GM23248 (cell line): ENCODE results near the gene SLC25A21. TPM values are rescaled to one million over a fixed set of nuclear protein-coding genes. Genes with fewer than 3 reads are reported as not detected.

Experiments used
- DNase-seq: peaks from one replicate; pipeline ENCODE4 v3.0.0-alpha.2; 2015
- H2AFZ ChIP-seq: fragments of 200-600 bp; sonication (generic); 2 replicates; pipeline ENCODE4 v1.6.1; 2016; ENCODE audit warnings: antibody characterized with exemption
- H3F3A ChIP-seq: fragments of 200-600 bp; sonication (generic); 2 replicates; pipeline ENCODE4 v1.6.1; 2016; ENCODE audit warnings: mild to moderate bottlenecking, antibody characterized with exemption, mixed run types; ENCODE audit not compliant: insufficient read depth
- H3K27ac ChIP-seq: fragments of 200-600 bp; sonication (generic); 2 replicates; pipeline ENCODE4 v1.5.1; 2016; ENCODE audit warnings: mild to moderate bottlenecking
- H3K27me3 ChIP-seq: fragments of 200-600 bp; sonication (generic); replicated peaks from 2 replicates; pipeline ENCODE4 v1.6.1; 2016; ENCODE audit warnings: mild to moderate bottlenecking; ENCODE audit not compliant: insufficient read depth
- H3K36me3 ChIP-seq: fragments of 200-600 bp; sonication (generic); 2 replicates; pipeline ENCODE4 v1.6.1; 2016; ENCODE audit warnings: low read depth, mild to moderate bottlenecking
- H3K4me1 ChIP-seq: fragments of 200-600 bp; sonication (generic); 2 replicates; pipeline ENCODE4 v1.6.1; 2016; ENCODE audit warnings: mild to moderate bottlenecking; ENCODE audit not compliant: insufficient read depth
- H3K4me2 ChIP-seq: fragments of 200-600 bp; sonication (generic); one replicate; pipeline ENCODE4 v1.6.1; 2016; ENCODE audit warnings: mild to moderate bottlenecking; ENCODE audit not compliant: unreplicated experiment
- H3K4me3 ChIP-seq: fragments of 200-600 bp; sonication (generic); 2 replicates; pipeline ENCODE4 v1.5.1; 2016; ENCODE audit warnings: mild to moderate bottlenecking
- H3K79me2 ChIP-seq: fragments of 200-600 bp; sonication (generic); 2 replicates; pipeline ENCODE4 v1.6.1; 2016; ENCODE audit warnings: mild to moderate bottlenecking; ENCODE audit not compliant: insufficient read depth
- H3K9ac ChIP-seq: fragments of 200-600 bp; sonication (generic); 2 replicates; pipeline ENCODE4 v1.6.1; 2016; ENCODE audit warnings: mild to moderate bottlenecking
- H3K9me2 ChIP-seq: fragments of 200-600 bp; sonication (generic); 2 replicates; pipeline ENCODE4 v1.6.1; 2016; ENCODE audit warnings: mixed run types, mild to moderate bottlenecking, moderate library complexity; ENCODE audit not compliant: insufficient read depth
- H3K9me3 ChIP-seq: fragments of 200-600 bp; sonication (generic); one replicate; pipeline ENCODE4 v1.6.1; 2017; ENCODE audit warnings: low read depth
- H4K20me1 ChIP-seq: fragments of 200-600 bp; sonication (generic); 2 replicates; pipeline ENCODE4 v1.6.0; 2016; ENCODE audit not compliant: insufficient read depth
- EZH2 ChIP-seq: fragments of 200-600 bp; sonication (generic); IDR thresholded peaks from 2 replicates; pipeline ENCODE4 v1.6.1; 2018; ENCODE audit warnings: antibody characterized with exemption, mild to moderate bottlenecking; ENCODE audit not compliant: insufficient read depth, poor library complexity, severe bottlenecking
- EZH2phosphoT487 ChIP-seq: fragments of 200-600 bp; sonication (generic); IDR thresholded peaks from 2 replicates; pipeline ENCODE4 v1.6.1; 2018; ENCODE audit warnings: antibody characterized with exemption, moderate library complexity, mild to moderate bottlenecking, low read depth; ENCODE audit not compliant: insufficient read depth
- WGBS, 2 experiments: methylation state at CpG; one replicate each; pipeline ENCODE4 v1.1.6; 2015 to 2017; ENCODE audit warnings: low lambda C conversion rate in 2 of 2, low coverage in 1 of 2; ENCODE audit errors: missing lambda C conversion rate in 2 of 2; 5-methylcytosine and 5-hydroxymethylcytosine counted together
- in situ Hi-C: fragments of 300-500 bp; cut with MboI; formaldehyde crosslinking; loops from 2 replicates; pipeline ENCODE4 v1.15.0; 2020
- polyA plus RNA-seq: library from polyadenylated mRNA; unstranded; fragments of >200 nt; fragmentation: Nextera tagmentation; extraction: Ambion mirVana; gene quantifications from 2 replicates; pipeline ENCODE4 v1.2.1, GENCODE V29; 2016
- total RNA-seq: library from RNA; depleted of rRNA; stranded (reverse); fragments of >200 nt; shearing (Covaris generic); gene quantifications from 2 replicates; pipeline ENCODE4 v1.2.3, GENCODE V29; 2014

Gene SLC25A21
- total and polyA plus RNA-seq, 2 experiments from 2014 or later, result 0.26 TPM; not detected in 1

DNA sequence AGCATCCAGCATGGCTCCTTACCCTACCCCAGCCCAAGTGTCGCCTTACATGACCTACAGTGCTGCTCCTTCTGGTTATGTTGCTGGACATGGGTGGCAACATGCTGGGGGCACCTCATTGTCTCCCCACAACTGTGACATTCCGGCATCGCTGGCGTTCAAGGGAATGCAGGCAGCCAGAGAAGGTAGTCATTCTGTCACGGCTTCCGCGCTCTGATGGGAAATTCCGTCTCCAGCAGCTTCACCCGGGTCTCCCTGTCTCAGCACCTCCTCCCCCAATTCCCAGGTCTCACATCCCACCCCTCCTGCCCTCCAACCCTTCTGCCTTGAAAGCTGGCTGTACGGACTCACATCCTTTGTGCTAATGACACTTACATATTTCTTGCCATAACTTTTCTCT lies 496.2 kb downstream of the SLC25A21 start:
- no peaks in the 10 kb centered on the region for H3F3A ChIP-seq
- H3K4me3 ChIP-seq, result no peak overlapping the region
- no peaks in the 10 kb centered on the region for H3K9me2 ChIP-seq
- no peak for DNase-seq
- H3K4me2 ChIP-seq, result no peak overlapping the region
- H2AFZ ChIP-seq, result no peak overlapping the region
- TF ChIP-seq EZH2phosphoT487 (no peak), EZH2 (no peak)
- H3K79me2 ChIP-seq, result no peaks in the 10 kb centered on the region
- no peaks in the 10 kb centered on the region for H3K9me3 ChIP-seq
- H4K20me1 ChIP-seq, result no peaks in the 10 kb centered on the region
- no peaks in the 10 kb centered on the region for H3K4me1 ChIP-seq
- 52 to 53% methylated on average over 9 to 10 of the region's 10 CpGs for WGBS, 2 experiments
- H3K27ac ChIP-seq, result no peak overlapping the region
- in situ Hi-C loops, result no loop called here
- no peaks in the 10 kb centered on the region for H3K27me3 ChIP-seq
- no peaks in the 10 kb centered on the region for H3K36me3 ChIP-seq
- no peak overlapping the region for H3K9ac ChIP-seq

DNA sequence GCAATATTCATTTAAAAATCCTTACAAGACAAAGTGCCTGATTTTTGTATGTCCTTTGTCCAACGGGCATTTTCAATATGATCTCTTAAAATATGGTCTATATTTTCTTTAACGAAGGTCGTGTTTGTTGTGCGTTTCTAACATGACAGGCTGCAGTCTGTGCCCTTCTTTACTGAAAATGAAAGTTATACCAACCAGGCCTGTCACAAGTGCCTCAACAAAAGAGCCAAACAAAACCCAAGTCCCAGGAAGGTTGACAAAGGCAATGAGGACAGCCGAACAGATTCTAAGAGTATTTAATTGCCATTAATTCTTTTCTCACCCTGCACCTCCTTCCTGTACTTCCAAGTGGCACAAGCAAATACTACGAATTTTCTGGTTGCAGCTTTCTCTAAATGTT lies 496.8 kb downstream of the SLC25A21 start:
- no peaks in the 10 kb centered on the region for H4K20me1 ChIP-seq
- H3K27me3 ChIP-seq, result no peaks in the 10 kb centered on the region
- H3K4me1 ChIP-seq, result no peaks in the 10 kb centered on the region
- no peaks in the 10 kb centered on the region for H3K79me2 ChIP-seq
- no peak overlapping the region for H3K4me3 ChIP-seq
- H3F3A ChIP-seq, result no peaks in the 10 kb centered on the region
- no peak overlapping the region for H3K4me2 ChIP-seq
- no peak overlapping the region for H3K27ac ChIP-seq
- no peak for DNase-seq
- H2AFZ ChIP-seq, result no peak overlapping the region
- H3K36me3 ChIP-seq, result no peaks in the 10 kb centered on the region
- 73 to 77% methylated on average over 6 of the region's 6 CpGs for WGBS, 2 experiments
- H3K9ac ChIP-seq, result no peak overlapping the region
- no peaks in the 10 kb centered on the region for H3K9me3 ChIP-seq
- TF ChIP-seq EZH2 (no peak), EZH2phosphoT487 (no peak)
- H3K9me2 ChIP-seq, result no peaks in the 10 kb centered on the region
- in situ Hi-C loops, result no loop called here

DNA sequence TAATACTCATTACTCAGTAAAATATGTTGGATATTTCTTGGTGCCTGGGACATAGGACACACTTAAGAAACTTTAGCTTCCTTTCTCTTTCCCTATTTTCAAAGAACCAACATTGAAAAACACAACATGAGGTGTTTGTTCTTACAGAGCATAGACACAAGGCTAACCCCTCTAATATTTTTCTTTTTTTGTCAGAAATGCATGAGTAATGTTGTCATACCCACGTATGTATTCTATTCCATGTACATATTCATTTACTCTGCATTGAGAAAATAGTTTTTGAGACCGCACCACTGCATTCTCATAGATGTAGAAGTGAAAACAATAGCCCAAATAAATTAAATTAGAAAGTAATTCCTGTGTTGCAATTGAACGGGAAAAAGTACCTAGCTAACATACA lies 497.7 kb downstream of the SLC25A21 start:
- H3K9ac ChIP-seq, result no peak overlapping the region
- 76% methylated on average over 3 of the region's 3 CpGs for WGBS, 2 experiments
- H3K9me2 ChIP-seq, result no peaks in the 10 kb centered on the region
- no peaks in the 10 kb centered on the region for H3K9me3 ChIP-seq
- DNase-seq, result no peak
- H4K20me1 ChIP-seq, result no peaks in the 10 kb centered on the region
- no peak overlapping the region for H3K27ac ChIP-seq
- no peaks in the 10 kb centered on the region for H3K36me3 ChIP-seq
- in situ Hi-C loops, result loop anchor here (25.0 kb wide), 1 partner anchor 263 kb away; no protein-coding TSS in a partner anchor
- H3K27me3 ChIP-seq, result no peaks in the 10 kb centered on the region; the same call in 1 of the 2 replicates
- no peaks in the 10 kb centered on the region for H3K79me2 ChIP-seq
- H2AFZ ChIP-seq, result no peak overlapping the region
- H3K4me3 ChIP-seq, result no peak overlapping the region
- H3K4me2 ChIP-seq, result no peak overlapping the region
- TF ChIP-seq EZH2, result no peak
- TF ChIP-seq EZH2phosphoT487, result no peak
- no peaks in the 10 kb centered on the region for H3K4me1 ChIP-seq
- no peaks in the 10 kb centered on the region for H3F3A ChIP-seq

- DNase-seq, result no peak
- H3K4me3 ChIP-seq, result no peak overlapping the region
- H3K9me3 ChIP-seq, result no peaks in the 10 kb centered on the region
- no peak overlapping the region for H3K27ac ChIP-seq
- no peaks in the 10 kb centered on the region for H3K9me2 ChIP-seq
- H3K79me2 ChIP-seq, result no peaks in the 10 kb centered on the region
- WGBS, 2 experiments, result 76 to 80% methylated on average over 4 of the region's 4 CpGs
- no peaks in the 10 kb centered on the region for H3K36me3 ChIP-seq
- H3K27me3 ChIP-seq, result peaks cover 8% of the 10 kb centered on the region
- no peak overlapping the region for H3K4me2 ChIP-seq
- H3K4me1 ChIP-seq, result no peaks in the 10 kb centered on the region
- H4K20me1 ChIP-seq, result no peaks in the 10 kb centered on the region
- H3K9ac ChIP-seq, result no peak overlapping the region
- no peaks in the 10 kb centered on the region for H3F3A ChIP-seq
- H2AFZ ChIP-seq, result no peak overlapping the region
- no peak for TF ChIP-seq EZH2
- no peak for TF ChIP-seq EZH2phosphoT487
- in situ Hi-C loops, result loop anchor here (25.0 kb wide), 1 partner anchor 265 kb away; no protein-coding TSS in a partner anchor
Measured at GRCh38 chr14:36672095-36672494, 500.3 kb downstream of the SLC25A21 start.

- no peak for DNase-seq
- H3K4me2 ChIP-seq, result no peak overlapping the region
- 54 to 60% methylated on average over 3 of the region's 3 CpGs for WGBS, 2 experiments
- H2AFZ ChIP-seq, result no peak overlapping the region
- no peaks in the 10 kb centered on the region for H4K20me1 ChIP-seq
- H3K4me1 ChIP-seq, result no peaks in the 10 kb centered on the region
- in situ Hi-C loops, result loop anchor here (25.0 kb wide), 1 partner anchor 266 kb away; no protein-coding TSS in a partner anchor
- no peak overlapping the region for H3K9ac ChIP-seq
- H3K4me3 ChIP-seq, result no peak overlapping the region
- no peaks in the 10 kb centered on the region for H3K36me3 ChIP-seq
- H3K27ac ChIP-seq, result no peak overlapping the region
- no peaks in the 10 kb centered on the region for H3F3A ChIP-seq
- H3K9me3 ChIP-seq, result no peaks in the 10 kb centered on the region
- peaks cover 9% of the 10 kb centered on the region for H3K27me3 ChIP-seq
- no peaks in the 10 kb centered on the region for H3K79me2 ChIP-seq
- TF ChIP-seq EZH2, result no peak
- TF ChIP-seq EZH2phosphoT487, result no peak
- H3K9me2 ChIP-seq, result no peaks in the 10 kb centered on the region
Measured at GRCh38 chr14:36671149-36671548, 501.3 kb downstream of the SLC25A21 start.
